ENCODE measurements around the gene ARHGAP26. TPM values are rescaled to one million over a fixed set of nuclear protein-coding genes. Genes with fewer than 3 reads are reported as not detected.
"Not testable (repeated sequence)": the region's sequence is repeated elsewhere in the genome, so short reads cannot be mapped to it uniquely, and the experiment has no call there.

Gene ARHGAP26
- total RNA-seq, 1 donor from 2014 or later = 8.6 TPM

DNA sequence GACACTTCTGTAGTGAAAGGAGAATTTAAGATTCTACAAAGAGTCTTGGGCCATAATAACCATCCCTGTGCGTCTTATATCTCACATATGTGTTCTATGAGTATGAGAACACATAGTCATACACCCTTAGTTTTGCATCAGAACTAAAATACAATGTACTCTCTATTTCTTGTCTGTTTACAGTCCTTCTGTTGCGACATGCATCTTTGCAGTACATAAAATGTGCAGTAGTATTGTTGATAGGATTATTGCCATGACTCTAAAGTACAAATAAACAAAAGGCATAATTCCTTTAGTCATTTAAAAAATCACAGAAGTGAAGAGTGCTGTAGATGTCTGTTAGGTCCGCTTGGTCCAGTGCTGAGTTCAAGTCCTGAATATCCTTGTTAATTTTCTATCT, 431.4 kb downstream of the ARHGAP26 start:
- Histone ChIP-seq H3K36me3 (ENCODE audit: control insufficient read depth, insufficient read depth, low read length) (no peaks in the 10 kb centered on the region), H3K27me3 (ENCODE audit: control insufficient read depth, insufficient read depth, low read length) (no peaks in the 10 kb centered on the region), H3K4me3 (ENCODE audit: low read depth, low read length) (no peak overlapping the region)
- TF ChIP-seq, protein P1, sequence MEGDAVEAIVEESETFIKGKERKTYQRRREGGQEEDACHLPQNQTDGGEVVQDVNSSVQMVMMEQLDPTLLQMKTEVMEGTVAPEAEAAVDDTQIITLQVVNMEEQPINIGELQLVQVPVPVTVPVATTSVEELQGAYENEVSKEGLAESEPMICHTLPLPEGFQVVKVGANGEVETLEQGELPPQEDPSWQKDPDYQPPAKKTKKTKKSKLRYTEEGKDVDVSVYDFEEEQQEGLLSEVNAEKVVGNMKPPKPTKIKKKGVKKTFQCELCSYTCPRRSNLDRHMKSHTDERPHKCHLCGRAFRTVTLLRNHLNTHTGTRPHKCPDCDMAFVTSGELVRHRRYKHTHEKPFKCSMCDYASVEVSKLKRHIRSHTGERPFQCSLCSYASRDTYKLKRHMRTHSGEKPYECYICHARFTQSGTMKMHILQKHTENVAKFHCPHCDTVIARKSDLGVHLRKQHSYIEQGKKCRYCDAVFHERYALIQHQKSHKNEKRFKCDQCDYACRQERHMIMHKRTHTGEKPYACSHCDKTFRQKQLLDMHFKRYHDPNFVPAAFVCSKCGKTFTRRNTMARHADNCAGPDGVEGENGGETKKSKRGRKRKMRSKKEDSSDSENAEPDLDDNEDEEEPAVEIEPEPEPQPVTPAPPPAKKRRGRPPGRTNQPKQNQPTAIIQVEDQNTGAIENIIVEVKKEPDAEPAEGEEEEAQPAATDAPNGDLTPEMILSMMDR (IDR thresholded peaks at IDR 0.05; ENCODE audit: insufficient read depth, low read length, poor library complexity, severe bottlenecking) = no peak
- no peak for DNase-seq (ENCODE audit: low read depth)

DNA sequence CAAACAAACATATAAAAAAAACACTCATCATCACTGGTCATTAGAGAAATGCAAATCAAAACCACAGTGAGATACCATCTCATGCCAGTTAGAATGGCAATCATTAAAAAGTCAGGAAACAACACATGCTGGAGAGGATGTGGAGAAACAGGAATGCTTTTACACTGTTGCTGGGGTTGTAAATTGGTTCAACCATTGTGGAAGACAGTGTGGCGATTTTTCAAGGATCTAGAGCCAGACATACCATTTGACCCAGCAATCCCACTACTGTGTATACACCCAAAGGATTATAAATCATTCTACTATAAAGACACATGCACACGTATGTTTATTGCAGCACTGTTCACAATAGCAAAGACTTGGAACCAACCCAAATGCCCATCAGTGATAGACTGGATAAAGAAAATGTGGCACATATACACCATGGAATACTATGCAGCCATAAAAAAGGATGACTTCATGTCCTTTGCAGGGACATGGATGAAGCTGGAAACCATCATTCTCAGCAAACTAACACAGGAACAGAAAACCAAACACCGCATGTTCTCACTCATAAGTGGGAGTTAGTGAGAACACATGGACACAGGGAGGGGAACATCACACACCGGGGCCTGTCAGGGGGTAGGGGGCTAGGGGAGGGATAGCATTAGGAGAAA, 433.3 kb downstream of the ARHGAP26 start:
- DNase-seq (ENCODE audit: low read depth); H3K36me3 ChIP-seq (ENCODE audit: control insufficient read depth, insufficient read depth, low read length); H3K4me3 ChIP-seq (ENCODE audit: low read depth, low read length); H3K27me3 ChIP-seq (ENCODE audit: control insufficient read depth, insufficient read depth, low read length): not testable (repeated sequence)

DNA sequence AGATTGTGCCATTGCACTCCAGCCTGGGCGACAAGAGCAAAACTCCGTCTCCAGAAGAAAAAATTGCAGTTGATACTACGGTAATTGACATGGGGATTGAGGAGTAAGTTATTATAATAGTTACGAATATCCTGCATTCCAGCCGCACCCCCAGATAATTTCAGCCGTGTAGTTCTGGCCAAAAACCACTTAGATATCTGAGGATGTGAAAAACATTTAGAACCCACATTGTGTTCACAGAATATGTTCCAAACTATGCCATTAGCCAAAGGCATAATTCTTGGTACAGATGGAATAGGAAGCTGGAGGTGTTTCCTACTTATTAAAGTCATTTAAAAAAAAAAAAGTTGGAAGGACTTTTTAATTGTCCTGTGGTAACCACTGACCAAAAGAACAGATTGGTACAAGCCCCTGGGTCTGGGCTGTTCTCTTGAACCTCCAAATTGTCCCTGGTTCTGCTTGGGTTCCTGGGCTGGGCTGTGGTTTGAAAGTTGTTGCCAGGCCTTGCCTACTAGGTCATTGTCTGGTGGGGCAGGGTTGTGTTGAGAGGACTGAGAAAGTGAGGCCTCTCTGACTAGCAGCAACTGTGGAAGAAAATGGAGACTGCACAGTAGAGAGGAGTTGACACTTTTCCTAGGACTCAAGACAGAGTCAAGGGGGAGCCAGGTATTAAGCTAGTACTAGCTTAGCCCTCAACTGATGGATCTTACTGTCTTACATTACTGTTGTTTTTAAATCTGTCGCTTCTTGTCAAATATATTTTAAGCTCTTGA, 434.5 kb downstream of the ARHGAP26 start:
- DNase-seq (ENCODE audit: low read depth) = no peak
- H3K4me3 ChIP-seq (ENCODE audit: low read depth, low read length) = no peak overlapping the region

DNA sequence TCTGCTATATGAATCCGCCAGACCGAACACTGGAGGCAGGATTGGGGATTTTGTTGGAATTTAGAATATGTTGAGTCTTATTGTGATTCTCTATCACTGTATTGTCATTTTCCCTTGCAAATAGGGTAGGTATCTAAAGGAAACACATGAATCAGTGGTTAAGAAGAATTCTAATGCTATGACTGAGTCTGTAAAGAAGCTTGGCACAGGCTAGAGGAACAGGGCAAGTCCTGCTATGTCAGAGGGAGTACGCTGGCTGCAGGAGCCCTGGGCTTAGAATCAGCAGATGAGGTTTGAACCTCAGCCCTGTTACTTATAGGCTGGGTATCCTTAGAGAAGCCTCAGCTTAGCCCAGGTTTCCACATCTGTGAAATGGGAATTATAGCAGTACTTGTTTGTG, 435.2 kb downstream of the ARHGAP26 start:
- Histone ChIP-seq H3K36me3 (ENCODE audit: control insufficient read depth, insufficient read depth, low read length) (no peaks in the 10 kb centered on the region), H3K4me3 (ENCODE audit: low read depth, low read length) (no peak overlapping the region), H3K27me3 (ENCODE audit: control insufficient read depth, insufficient read depth, low read length) (no peaks in the 10 kb centered on the region)
- DNase-seq (ENCODE audit: low read depth) = peak; percentile 71
- TF ChIP-seq, protein P1 (IDR thresholded peaks at IDR 0.05; ENCODE audit: insufficient read depth, low read length, poor library complexity, severe bottlenecking) = no peak

More for the DNA sequence above, 434.5 kb downstream of the ARHGAP26 start:
- TF ChIP-seq, protein P1 (IDR thresholded peaks at IDR 0.05; ENCODE audit: insufficient read depth, low read length, poor library complexity, severe bottlenecking) = no peak
- Histone ChIP-seq H3K27me3 (ENCODE audit: control insufficient read depth, insufficient read depth, low read length) (no peaks in the 10 kb centered on the region), H3K36me3 (ENCODE audit: control insufficient read depth, insufficient read depth, low read length) (no peaks in the 10 kb centered on the region)

DNA sequence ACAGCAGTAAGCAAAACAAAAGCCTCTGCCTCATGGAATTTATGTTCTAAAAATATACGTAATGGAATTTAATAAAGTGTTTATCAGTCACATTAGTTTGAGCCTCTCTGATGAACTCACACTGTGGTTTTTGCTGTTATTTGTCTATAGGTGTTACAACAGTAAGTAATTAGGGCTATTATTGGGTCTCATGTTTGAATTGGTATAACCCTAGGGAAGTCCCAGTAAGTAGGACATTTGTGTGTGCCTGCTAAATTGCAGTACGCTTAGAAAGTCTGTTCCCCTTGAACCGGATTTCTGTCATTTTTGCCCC, 435.7 kb downstream of the ARHGAP26 start:
- Histone ChIP-seq H3K27me3 (ENCODE audit: control insufficient read depth, insufficient read depth, low read length) (no peaks in the 10 kb centered on the region), H3K4me3 (ENCODE audit: low read depth, low read length) (no peak overlapping the region), H3K36me3 (ENCODE audit: control insufficient read depth, insufficient read depth, low read length) (no peaks in the 10 kb centered on the region)
- no peak for DNase-seq (ENCODE audit: low read depth)
- TF ChIP-seq, protein P1 (IDR thresholded peaks at IDR 0.05; ENCODE audit: insufficient read depth, low read length, poor library complexity, severe bottlenecking) = no peak

DNA sequence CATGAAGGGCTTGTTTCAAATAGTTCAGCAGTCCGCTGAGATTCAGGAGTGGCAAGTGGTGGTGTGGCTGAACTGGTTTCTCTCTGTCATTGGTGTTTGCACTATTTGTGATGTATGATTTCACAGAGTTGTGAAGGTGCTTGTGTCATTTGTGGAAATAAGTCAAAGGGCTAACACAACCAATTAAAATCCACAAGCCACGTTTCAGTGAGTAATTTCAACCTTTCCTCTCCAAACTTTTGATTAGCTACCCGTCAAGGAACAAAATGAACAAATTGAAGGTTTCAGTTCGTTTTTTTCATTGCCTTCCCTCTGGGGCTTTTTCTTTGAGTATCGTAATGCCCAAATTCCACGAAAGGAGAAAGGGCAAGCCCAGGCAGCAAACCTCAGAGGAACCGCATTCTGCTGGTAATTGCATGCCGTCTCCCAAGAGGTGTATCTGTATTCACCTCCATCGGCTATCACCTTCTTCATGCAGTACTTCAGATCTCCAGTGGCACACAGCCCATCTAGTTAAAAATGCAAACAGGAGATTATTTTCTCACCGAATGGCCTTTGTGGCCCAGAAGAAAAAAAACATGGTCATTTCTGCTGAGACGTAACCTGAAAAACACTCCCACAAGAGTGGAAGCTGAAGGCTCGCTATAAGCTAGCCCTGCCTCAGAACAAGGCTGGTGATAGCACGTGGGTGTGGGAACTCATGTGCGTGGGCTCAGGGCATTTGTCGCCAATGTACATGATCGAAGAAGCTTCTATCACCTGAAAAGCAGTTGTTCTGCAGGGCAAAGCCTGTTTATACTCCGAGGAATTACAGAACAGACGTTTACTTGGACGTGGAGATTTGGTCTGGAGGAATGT, 436.2 kb downstream of the ARHGAP26 start:
- Histone ChIP-seq H3K36me3 (ENCODE audit: control insufficient read depth, insufficient read depth, low read length) (no peaks in the 10 kb centered on the region), H3K27me3 (ENCODE audit: control insufficient read depth, insufficient read depth, low read length) (no peaks in the 10 kb centered on the region), H3K4me3 (ENCODE audit: low read depth, low read length) (no peak overlapping the region)
- DNase-seq (ENCODE audit: low read depth) = no peak
- TF ChIP-seq, protein P1 (IDR thresholded peaks at IDR 0.05; ENCODE audit: insufficient read depth, low read length, poor library complexity, severe bottlenecking) = no peak
